AG09309 (cell line): ENCODE measurements around the gene KTI12.
"Not testable (repeated sequence)": the region's sequence is repeated elsewhere in the genome, so short reads cannot be mapped to it uniquely, and the experiment has no call there.

Experiments
- DNase-seq: peaks from one replicate; pipeline ENCODE4 v3.0.0-alpha.2; 2010; ENCODE audit warnings: low read depth
- H3K4me3 ChIP-seq: 2 replicates; pipeline ENCODE4 v1.5.1; 2011; ENCODE audit warnings: mild to moderate bottlenecking, low read depth, low read length, moderate library complexity; ENCODE audit not compliant: control insufficient read depth
- TF ChIP-seq, protein P1 (sequence below): IDR thresholded peaks from 2 replicates; pipeline ENCODE4 v1.5.1; 2011; ENCODE audit warnings: mild to moderate bottlenecking, low read depth, low read length, inconsistent platforms; ENCODE audit not compliant: insufficient read depth, control insufficient read depth; ENCODE audit errors: missing control alignments

Gene KTI12

DNA sequence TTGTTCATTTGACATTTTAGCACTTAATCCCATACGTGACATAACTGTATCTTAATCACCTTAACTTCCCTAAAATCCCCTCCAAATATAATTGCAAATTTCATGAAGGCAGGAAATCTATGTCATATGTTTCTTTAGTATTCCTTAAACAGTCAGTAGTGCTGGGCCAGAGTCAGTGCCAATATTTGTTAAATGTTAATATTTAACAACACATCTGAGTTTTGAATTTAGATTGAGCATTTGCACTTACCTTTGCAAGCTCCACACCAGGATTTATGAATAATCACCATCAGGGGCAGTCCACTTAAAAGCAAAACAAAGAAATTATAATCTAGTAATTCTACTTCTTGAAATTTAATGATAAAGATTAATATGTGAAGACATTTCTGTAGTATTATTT, 5.3 kb downstream of the KTI12 start:
- H3K4me3 ChIP-seq: no peak overlapping the region
- no peak for DNase-seq
- TF ChIP-seq, protein P1, sequence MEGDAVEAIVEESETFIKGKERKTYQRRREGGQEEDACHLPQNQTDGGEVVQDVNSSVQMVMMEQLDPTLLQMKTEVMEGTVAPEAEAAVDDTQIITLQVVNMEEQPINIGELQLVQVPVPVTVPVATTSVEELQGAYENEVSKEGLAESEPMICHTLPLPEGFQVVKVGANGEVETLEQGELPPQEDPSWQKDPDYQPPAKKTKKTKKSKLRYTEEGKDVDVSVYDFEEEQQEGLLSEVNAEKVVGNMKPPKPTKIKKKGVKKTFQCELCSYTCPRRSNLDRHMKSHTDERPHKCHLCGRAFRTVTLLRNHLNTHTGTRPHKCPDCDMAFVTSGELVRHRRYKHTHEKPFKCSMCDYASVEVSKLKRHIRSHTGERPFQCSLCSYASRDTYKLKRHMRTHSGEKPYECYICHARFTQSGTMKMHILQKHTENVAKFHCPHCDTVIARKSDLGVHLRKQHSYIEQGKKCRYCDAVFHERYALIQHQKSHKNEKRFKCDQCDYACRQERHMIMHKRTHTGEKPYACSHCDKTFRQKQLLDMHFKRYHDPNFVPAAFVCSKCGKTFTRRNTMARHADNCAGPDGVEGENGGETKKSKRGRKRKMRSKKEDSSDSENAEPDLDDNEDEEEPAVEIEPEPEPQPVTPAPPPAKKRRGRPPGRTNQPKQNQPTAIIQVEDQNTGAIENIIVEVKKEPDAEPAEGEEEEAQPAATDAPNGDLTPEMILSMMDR: no peak

GRCh38 chr1:52026278-52026677, 7.3 kb downstream of the KTI12 start:
- no peak overlapping the region for H3K4me3 ChIP-seq
- no peak for DNase-seq
- TF ChIP-seq, protein P1: no peak

DNA sequence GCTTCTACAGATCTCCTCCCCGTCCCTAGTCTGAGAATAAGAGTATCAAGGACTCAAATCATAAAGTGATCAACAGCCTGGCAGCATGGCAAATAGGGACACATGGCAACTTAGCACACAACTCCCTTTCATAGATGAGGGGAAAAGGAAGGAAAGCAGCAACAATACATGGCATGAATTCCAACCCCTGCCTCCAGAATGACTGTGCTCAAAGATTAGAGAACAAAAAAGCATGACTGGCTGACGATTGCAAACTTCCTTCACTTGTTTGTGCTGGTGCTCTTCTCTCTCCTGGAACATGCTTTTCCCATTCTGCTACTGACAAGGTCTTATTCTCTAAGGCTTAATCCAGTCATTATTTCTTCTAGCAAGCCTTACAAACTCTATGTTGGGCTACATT, 11.5 kb downstream of the KTI12 start:
- no peak for DNase-seq
- H3K4me3 ChIP-seq: no peak overlapping the region
- TF ChIP-seq, protein P1: no peak

- H3K4me3 ChIP-seq: no peak overlapping the region
- TF ChIP-seq, protein P1: no peak
- no peak for DNase-seq
Measured at GRCh38 chr1:52008071-52008809, 25.4 kb downstream of the KTI12 start.

DNA sequence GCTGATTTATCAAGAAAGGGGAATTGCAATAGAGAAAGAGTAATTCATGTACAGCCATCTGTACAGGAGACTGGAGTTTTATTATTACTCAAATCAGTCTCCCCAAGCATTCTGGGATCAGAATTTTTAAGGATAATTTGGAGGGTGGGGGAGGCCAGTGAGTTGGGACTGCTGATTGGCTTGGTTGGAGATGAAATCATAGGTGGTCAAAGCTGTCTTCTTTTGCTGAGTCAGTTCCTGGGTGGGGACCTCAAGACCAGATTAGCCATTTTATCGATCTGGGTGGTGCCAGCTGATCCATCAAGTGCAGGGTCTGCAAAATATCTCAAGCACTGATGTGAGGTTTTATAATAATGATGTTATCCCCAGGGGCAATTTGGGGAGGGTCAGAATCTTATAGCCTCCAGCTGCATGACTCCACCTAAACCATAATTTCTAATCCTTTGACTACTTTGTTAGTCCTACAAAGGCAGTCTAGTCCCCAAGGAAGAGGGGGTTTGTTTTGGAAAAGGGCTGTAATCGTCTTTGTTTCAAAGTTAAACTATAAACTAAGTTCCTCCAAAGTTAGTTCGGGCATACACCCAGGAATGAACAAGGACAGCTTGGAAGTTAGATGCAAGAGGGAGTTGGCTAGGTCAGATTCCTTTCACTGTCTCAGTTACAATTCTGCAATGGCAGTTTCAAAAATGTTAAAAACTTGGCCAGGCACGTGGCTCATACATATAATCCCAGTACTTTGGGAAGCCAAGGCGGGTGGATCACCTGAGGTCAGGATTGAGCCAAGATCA, 26.2 kb downstream of the KTI12 start:
- TF ChIP-seq, protein P1: no peak
- H3K4me3 ChIP-seq: no peak overlapping the region
- no peak for DNase-seq

DNA sequence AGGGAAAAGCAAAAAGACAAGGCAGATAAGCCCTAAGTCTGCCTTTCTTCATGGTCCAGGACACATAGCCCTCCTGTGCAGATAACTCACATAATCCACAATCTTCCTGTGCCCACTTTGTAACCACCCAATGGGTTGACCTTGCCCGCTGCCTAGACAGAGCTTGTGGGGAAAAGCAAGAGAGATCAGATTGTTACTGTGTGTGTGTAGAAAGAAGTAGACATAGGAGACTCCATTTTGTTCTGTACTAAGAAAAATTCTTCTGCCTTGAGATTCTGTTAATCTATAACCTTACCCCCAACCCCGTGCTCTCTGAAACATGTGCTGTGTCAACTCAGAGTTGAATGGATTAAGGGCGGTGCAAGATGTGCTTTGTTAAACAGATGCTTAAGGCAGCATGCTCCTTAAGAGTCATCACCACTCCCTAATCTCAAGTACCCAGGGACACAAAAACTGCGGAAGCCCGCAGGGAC, 27.5 kb downstream of the KTI12 start:
- H3K4me3 ChIP-seq, DNase-seq: not testable (repeated sequence)

DNA sequence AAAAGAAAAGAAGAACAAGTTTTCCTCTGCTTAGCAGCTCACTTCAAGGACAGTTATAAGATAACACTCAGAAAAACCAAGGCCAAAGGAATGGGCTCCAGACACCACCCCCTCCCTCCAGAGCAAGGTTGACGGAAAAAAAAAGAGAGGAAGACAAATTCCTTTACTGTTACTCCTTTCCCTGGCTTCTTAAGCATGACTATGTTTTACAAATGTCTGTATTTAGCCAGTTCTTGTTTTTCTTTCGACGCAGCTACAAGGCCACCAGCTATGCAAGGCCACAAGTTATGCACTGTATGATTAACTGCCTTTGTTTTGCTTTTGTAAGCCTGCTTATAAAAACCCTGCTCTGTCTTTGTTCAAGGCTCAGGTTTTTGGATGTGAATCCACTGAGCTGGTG, 28.1 kb downstream of the KTI12 start:
- H3K4me3 ChIP-seq: not testable (repeated sequence)
- DNase-seq: peak; percentile 72
